HEK293 (cell line): Measurements from ENCODE around the gene OLR1.
"Not testable (repeated sequence)": the region's sequence is repeated elsewhere in the genome, so short reads cannot be mapped to it uniquely, and the experiment has no call there.

Experiments
- YY2 ChIP-seq: fragments of 450-650 bp; formaldehyde crosslinking; IDR thresholded peaks from 2 replicates; pipeline ENCODE4 v1.5.1; 2016; ENCODE audit warnings: missing biosample characterization, missing genetic modification characterization
- ZNF138 ChIP-seq: fragments of 450-650 bp; formaldehyde crosslinking; IDR thresholded peaks from 2 replicates; pipeline ENCODE4 v1.5.1; 2016; ENCODE audit warnings: missing biosample characterization, missing genetic modification characterization, borderline replicate concordance
- ZNF23 ChIP-seq: fragments of 450-650 bp; formaldehyde crosslinking; IDR thresholded peaks from 2 replicates; pipeline ENCODE4 v1.5.1; 2016; ENCODE audit warnings: missing biosample characterization, missing genetic modification characterization, borderline replicate concordance
- ZNF416 ChIP-seq: fragments of 450-650 bp; formaldehyde crosslinking; IDR thresholded peaks from 2 replicates; pipeline ENCODE4 v1.5.1; 2016; ENCODE audit warnings: missing biosample characterization, missing genetic modification characterization
- ZNF560 ChIP-seq: fragments of 450-650 bp; formaldehyde crosslinking; IDR thresholded peaks from 2 replicates; pipeline ENCODE4 v1.5.1; 2017; ENCODE audit warnings: missing biosample characterization, missing genetic modification characterization, borderline replicate concordance
- ZNF660 ChIP-seq: fragments of 450-650 bp; IDR thresholded peaks from 2 replicates; pipeline ENCODE4 v1.5.1; 2018; ENCODE audit warnings: missing biosample characterization, mild to moderate bottlenecking, missing genetic modification characterization
- ZNF785 ChIP-seq: fragments of 450-650 bp; formaldehyde crosslinking; IDR thresholded peaks from 2 replicates; pipeline ENCODE4 v1.5.1; 2016; ENCODE audit warnings: missing biosample characterization, missing genetic modification characterization
- TF ChIP-seq, protein P1 (sequence below): fragments of 450-650 bp; formaldehyde crosslinking; IDR thresholded peaks from 2 replicates; pipeline ENCODE4 v1.5.1; 2016; ENCODE audit warnings: missing biosample characterization, missing genetic modification characterization
- TF ChIP-seq, protein P2 (sequence below): fragments of 450-650 bp; formaldehyde crosslinking; conservative IDR thresholded peaks from 2 replicates; pipeline ENCODE4 v1.5.1; 2016; ENCODE audit warnings: low read depth, missing biosample characterization, missing genetic modification characterization
- TF ChIP-seq, protein P3 (sequence below): fragments of 450-650 bp; formaldehyde crosslinking; IDR thresholded peaks from 2 replicates; pipeline ENCODE4 v1.5.1; 2016; ENCODE audit warnings: missing biosample characterization, missing genetic modification characterization

DNA sequence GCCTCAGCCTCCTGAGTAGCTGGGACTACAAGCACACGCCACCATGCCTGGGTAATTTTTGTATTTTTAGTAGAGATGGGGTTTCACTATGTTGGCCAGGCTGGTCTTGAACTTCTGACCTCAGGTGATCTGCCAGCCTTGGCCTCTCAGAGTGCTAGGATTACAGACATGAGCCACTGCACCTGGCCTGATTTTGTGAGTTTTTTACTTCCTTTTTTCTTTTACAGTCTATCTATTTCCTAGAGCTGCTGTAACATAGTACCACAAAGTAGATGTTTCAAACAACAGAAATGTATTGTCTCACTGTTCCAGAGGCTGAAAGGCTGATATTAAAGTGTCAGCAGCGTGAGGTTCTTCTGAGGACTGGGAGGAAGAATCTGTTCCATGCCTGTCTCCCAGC is 32.6 kb upstream of the OLR1 start:
- not testable (repeated sequence) for TF ChIP-seq ZNF138 (tag by site-specific recombination); ZNF785 (tag by site-specific recombination); ZNF560; ZNF23 (tag by site-specific recombination); ZNF660 (tag by site-specific recombination); ZNF416; YY2 (tag by site-specific recombination)
- TF ChIP-seq, protein P1, sequence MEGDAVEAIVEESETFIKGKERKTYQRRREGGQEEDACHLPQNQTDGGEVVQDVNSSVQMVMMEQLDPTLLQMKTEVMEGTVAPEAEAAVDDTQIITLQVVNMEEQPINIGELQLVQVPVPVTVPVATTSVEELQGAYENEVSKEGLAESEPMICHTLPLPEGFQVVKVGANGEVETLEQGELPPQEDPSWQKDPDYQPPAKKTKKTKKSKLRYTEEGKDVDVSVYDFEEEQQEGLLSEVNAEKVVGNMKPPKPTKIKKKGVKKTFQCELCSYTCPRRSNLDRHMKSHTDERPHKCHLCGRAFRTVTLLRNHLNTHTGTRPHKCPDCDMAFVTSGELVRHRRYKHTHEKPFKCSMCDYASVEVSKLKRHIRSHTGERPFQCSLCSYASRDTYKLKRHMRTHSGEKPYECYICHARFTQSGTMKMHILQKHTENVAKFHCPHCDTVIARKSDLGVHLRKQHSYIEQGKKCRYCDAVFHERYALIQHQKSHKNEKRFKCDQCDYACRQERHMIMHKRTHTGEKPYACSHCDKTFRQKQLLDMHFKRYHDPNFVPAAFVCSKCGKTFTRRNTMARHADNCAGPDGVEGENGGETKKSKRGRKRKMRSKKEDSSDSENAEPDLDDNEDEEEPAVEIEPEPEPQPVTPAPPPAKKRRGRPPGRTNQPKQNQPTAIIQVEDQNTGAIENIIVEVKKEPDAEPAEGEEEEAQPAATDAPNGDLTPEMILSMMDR (tag by site-specific recombination), result not testable (repeated sequence)
- TF ChIP-seq, protein P2, sequence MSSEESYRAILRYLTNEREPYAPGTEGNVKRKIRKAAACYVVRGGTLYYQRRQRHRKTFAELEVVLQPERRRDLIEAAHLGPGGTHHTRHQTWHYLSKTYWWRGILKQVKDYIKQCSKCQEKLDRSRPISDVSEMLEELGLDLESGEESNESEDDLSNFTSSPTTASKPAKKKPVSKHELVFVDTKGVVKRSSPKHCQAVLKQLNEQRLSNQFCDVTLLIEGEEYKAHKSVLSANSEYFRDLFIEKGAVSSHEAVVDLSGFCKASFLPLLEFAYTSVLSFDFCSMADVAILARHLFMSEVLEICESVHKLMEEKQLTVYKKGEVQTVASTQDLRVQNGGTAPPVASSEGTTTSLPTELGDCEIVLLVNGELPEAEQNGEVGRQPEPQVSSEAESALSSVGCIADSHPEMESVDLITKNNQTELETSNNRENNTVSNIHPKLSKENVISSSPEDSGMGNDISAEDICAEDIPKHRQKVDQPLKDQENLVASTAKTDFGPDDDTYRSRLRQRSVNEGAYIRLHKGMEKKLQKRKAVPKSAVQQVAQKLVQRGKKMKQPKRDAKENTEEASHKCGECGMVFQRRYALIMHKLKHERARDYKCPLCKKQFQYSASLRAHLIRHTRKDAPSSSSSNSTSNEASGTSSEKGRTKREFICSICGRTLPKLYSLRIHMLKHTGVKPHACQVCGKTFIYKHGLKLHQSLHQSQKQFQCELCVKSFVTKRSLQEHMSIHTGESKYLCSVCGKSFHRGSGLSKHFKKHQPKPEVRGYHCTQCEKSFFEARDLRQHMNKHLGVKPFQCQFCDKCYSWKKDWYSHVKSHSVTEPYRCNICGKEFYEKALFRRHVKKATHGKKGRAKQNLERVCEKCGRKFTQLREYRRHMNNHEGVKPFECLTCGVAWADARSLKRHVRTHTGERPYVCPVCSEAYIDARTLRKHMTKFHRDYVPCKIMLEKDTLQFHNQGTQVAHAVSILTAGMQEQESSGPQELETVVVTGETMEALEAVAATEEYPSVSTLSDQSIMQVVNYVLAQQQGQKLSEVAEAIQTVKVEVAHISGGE (tag by site-specific recombination), result not testable (repeated sequence)
- TF ChIP-seq, protein P3, sequence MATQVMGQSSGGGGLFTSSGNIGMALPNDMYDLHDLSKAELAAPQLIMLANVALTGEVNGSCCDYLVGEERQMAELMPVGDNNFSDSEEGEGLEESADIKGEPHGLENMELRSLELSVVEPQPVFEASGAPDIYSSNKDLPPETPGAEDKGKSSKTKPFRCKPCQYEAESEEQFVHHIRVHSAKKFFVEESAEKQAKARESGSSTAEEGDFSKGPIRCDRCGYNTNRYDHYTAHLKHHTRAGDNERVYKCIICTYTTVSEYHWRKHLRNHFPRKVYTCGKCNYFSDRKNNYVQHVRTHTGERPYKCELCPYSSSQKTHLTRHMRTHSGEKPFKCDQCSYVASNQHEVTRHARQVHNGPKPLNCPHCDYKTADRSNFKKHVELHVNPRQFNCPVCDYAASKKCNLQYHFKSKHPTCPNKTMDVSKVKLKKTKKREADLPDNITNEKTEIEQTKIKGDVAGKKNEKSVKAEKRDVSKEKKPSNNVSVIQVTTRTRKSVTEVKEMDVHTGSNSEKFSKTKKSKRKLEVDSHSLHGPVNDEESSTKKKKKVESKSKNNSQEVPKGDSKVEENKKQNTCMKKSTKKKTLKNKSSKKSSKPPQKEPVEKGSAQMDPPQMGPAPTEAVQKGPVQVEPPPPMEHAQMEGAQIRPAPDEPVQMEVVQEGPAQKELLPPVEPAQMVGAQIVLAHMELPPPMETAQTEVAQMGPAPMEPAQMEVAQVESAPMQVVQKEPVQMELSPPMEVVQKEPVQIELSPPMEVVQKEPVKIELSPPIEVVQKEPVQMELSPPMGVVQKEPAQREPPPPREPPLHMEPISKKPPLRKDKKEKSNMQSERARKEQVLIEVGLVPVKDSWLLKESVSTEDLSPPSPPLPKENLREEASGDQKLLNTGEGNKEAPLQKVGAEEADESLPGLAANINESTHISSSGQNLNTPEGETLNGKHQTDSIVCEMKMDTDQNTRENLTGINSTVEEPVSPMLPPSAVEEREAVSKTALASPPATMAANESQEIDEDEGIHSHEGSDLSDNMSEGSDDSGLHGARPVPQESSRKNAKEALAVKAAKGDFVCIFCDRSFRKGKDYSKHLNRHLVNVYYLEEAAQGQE (tag by site-specific recombination), result not testable (repeated sequence)
